ENCODE data around the gene SLC22A23.

- TF ChIP-seq TARDBP (IDR thresholded peaks at IDR 0.05) (no peak), SUZ12 (IDR thresholded peaks at IDR 0.05) (no peak), SP1 (IDR thresholded peaks at IDR 0.05) (no peak), FOXK2 (IDR thresholded peaks at IDR 0.05) (no peak), FOXA1 (IDR thresholded peaks at IDR 0.05) (no peak), FOXM1 (IDR thresholded peaks at IDR 0.05; ENCODE audit: borderline replicate concordance) (no peak), HDGF (IDR thresholded peaks at IDR 0.05; ENCODE audit: borderline replicate concordance) (no peak), BHLHE40 (IDR thresholded peaks at IDR 0.05; ENCODE audit: borderline replicate concordance) (no peak), L3MBTL2 (conservative IDR thresholded peaks at IDR 0.05) (no peak), CTBP1 (IDR thresholded peaks at IDR 0.05; ENCODE audit: borderline replicate concordance) (no peak), PKNOX1 (IDR thresholded peaks at IDR 0.05) (no peak)
These were observed 32.3 kb upstream of the SLC22A23 start for GRCh38 chr6:3489027-3489757.

All from HEK293T (cell line).